HEK293 (cell line): ENCODE measurements around the gene ANK2.

Experiments used
- CTCF ChIA-PET: fragments of 350-600 bp; formaldehyde crosslinking; extraction: SDS; loops from one replicate; lab custom pipeline; 2021; ENCODE audit warnings: antibody characterized with exemption; lab: Yijun Ruan, JAX
- POLR2A ChIA-PET: fragments of 300-600 bp; formaldehyde crosslinking; extraction: SDS; loops from one replicate; lab custom pipeline; 2020; ENCODE audit warnings: antibody characterized with exemption, inconsistent platforms; lab: Yijun Ruan, JAX
- H3K27ac ChIP-seq: fragments of 200-500 bp; sonication (Bioruptor generic); 2 replicates; pipeline ENCODE4 v1.5.1; 2014; ENCODE audit warnings: low read depth, low read length, control low read depth, inconsistent platforms; ENCODE audit errors: extremely low read depth
- H3K36me3 ChIP-seq, 2 experiments: fragments of 200-500 bp in 1 of 2; sonication (Bioruptor generic) in 1 of 2; 1 replicate in 1 of 2; 2 replicates in 1 of 2; pipeline ENCODE4 v1.5.1; 2014 to 2017; ENCODE audit warnings: inconsistent platforms in 2 of 2, low read length in 2 of 2; ENCODE audit not compliant: control insufficient read depth in 2 of 2, insufficient read depth in 1 of 2
- H3K4me1 ChIP-seq: fragments of 200-500 bp; sonication (Bioruptor generic); 2 replicates; pipeline ENCODE4 v1.5.1; 2014; ENCODE audit warnings: mild to moderate bottlenecking, low read length, inconsistent platforms; ENCODE audit not compliant: control insufficient read depth, insufficient read depth
- H3K4me3 ChIP-seq: 2 replicates; pipeline ENCODE4 v1.5.1; 2011; ENCODE audit warnings: low read depth, mild to moderate bottlenecking, control low read depth, low read length, moderate library complexity
- H3K9me3 ChIP-seq: fragments of 200-500 bp; sonication (Bioruptor generic); 2 replicates; pipeline ENCODE4 v1.5.1; 2014; ENCODE audit warnings: low read depth, low read length, inconsistent platforms; ENCODE audit not compliant: control insufficient read depth, insufficient read depth
- HOXD13 ChIP-seq: sonication (generic); formaldehyde crosslinking; IDR thresholded peaks from 2 replicates; pipeline ENCODE4 v1.8.0; 2022; ENCODE audit warnings: missing genetic modification reagents, borderline replicate concordance
- KLF9 ChIP-seq: fragments of 450-650 bp; formaldehyde crosslinking; IDR thresholded peaks from 2 replicates; pipeline ENCODE4 v1.5.1; 2016; ENCODE audit warnings: missing biosample characterization, missing genetic modification characterization, low read depth
- MYNN ChIP-seq: fragments of 450-650 bp; formaldehyde crosslinking; IDR thresholded peaks from 2 replicates; pipeline ENCODE4 v1.5.1; 2016; ENCODE audit warnings: missing biosample characterization, missing genetic modification characterization, borderline replicate concordance
- OVOL3 ChIP-seq: fragments of 450-650 bp; formaldehyde crosslinking; IDR thresholded peaks from 2 replicates; pipeline ENCODE4 v1.5.1; 2016; ENCODE audit warnings: missing biosample characterization, missing genetic modification characterization
- PRDM4 ChIP-seq: fragments of 450-650 bp; formaldehyde crosslinking; IDR thresholded peaks from 2 replicates; pipeline ENCODE4 v1.5.1; 2017; ENCODE audit warnings: missing biosample characterization, missing genetic modification characterization
- TSHZ1 ChIP-seq: fragments of 450-650 bp; formaldehyde crosslinking; IDR thresholded peaks from 2 replicates; pipeline ENCODE4 v1.5.1; 2016; ENCODE audit warnings: missing biosample characterization, missing genetic modification characterization, borderline replicate concordance
- ZBTB7A ChIP-seq: fragments of 450-650 bp; formaldehyde crosslinking; IDR thresholded peaks from 2 replicates; pipeline ENCODE4 v1.5.1; 2016; ENCODE audit warnings: low read depth, missing biosample characterization, missing genetic modification characterization
- ZNF324 ChIP-seq: fragments of 450-650 bp; formaldehyde crosslinking; IDR thresholded peaks from 2 replicates; pipeline ENCODE4 v1.5.1; 2016; ENCODE audit warnings: missing biosample characterization, missing genetic modification characterization
- ZNF350 ChIP-seq: fragments of 450-650 bp; formaldehyde crosslinking; IDR thresholded peaks from 2 replicates; pipeline ENCODE4 v1.5.0; 2017; ENCODE audit warnings: missing biosample characterization, mild to moderate bottlenecking, missing genetic modification characterization
- ZNF701 ChIP-seq: fragments of 450-650 bp; formaldehyde crosslinking; IDR thresholded peaks from 2 replicates; pipeline ENCODE4 v1.5.1; 2016; ENCODE audit warnings: missing biosample characterization, missing genetic modification characterization
- TF ChIP-seq, protein P1 (sequence below): fragments of 450-650 bp; formaldehyde crosslinking; IDR thresholded peaks from 2 replicates; pipeline ENCODE4 v1.5.1; 2016; ENCODE audit warnings: missing biosample characterization, missing genetic modification characterization

Gene ANK2

DNA sequence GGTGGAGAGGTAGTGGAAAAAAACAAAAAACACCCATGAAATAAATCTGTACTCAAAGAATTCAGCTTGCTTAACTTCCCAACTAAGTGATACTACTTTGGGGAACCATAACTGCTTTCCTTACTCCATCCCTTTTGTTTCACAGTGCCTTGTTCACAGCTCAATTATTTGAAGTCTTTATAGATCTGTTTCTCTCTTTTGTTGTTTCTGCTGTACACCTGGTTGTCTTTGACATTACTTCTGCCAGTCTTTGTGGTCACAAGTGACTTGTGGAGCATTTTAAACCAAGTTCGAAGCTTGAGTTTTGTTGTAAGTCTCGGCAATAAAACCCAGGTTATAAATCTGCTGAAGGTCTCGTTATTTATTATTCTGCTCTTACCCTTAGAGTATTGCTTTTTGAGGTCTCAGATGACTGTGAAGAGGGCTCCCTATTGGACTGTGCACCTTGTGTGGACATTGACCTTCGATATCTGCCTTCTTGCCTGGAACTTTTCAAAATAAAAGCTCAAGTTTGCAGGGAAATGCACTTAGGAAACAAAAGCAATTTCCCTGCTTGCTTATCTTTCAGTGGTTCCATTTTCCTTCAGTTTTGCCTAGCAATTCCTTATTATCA is 59.8 kb downstream of the ANK2 start:
- Histone ChIP-seq H3K36me3 (no peaks in the 10 kb centered on the region), H3K4me1 (no peaks in the 10 kb centered on the region; the same call in 1 of the 2 replicates), H3K27ac (no peak overlapping the region), H3K4me3 (no peak overlapping the region), H3K9me3 (no peaks in the 10 kb centered on the region)
- TF ChIP-seq KLF9 (tag by site-specific recombination) (no peak), MYNN (peak; percentile 83), OVOL3 (no peak), ZBTB7A (no peak)
- ChIA-PET CTCF (interaction anchor here (0.6 to 1.5 kb wide), 2 partner anchors 16 to 138 kb away, joined by 3 read pairs; no protein-coding TSS in a partner anchor), POLR2A (no interaction called here)

DNA sequence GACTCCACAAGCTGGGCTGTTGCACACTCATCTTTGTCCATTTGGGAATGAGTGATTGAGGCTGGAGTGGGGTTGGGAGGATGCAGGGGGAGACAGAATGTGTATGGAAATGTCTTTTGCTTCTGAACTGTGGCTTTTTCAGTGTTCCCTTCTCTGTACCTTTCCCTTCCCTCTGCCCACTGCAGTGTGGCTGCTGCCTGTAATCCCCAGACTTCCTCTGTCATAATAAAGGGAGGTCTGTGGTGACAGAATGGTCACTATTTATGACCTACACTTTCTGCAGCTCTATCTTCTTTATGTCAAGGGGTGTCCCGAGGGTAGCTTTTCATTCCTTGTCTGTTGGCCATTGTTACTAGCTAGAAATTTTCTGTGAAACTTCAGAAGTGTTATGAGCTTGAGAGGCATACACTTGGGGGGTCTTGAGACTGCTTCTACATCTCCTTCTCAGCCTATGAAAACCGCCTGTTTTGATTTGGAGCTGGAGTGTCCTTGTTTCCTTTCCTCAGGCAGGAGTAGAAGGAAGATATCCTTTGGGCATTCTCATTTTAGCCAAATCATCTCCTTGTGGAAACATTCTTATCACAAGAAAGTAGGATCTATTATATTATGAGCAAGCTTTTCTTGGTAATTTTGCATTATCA is 63.0 kb downstream of the ANK2 start:
- TF ChIP-seq PRDM4 (tag by site-specific recombination) (peak; percentile 96), ZNF350 (no peak)
- TF ChIP-seq, all 188 proteins: peak for 1
- Histone ChIP-seq H3K27ac (no peak overlapping the region), H3K4me1 (no peaks in the 10 kb centered on the region; the same call in 1 of the 2 replicates), H3K36me3 (no peaks in the 10 kb centered on the region), H3K9me3 (no peaks in the 10 kb centered on the region), H3K4me3 (no peak overlapping the region)
- ChIA-PET CTCF (interaction anchor here (0.8 kb wide), 1 partner anchor 164 kb away, joined by 3 read pairs; no protein-coding TSS in a partner anchor), POLR2A (no interaction called here)

DNA sequence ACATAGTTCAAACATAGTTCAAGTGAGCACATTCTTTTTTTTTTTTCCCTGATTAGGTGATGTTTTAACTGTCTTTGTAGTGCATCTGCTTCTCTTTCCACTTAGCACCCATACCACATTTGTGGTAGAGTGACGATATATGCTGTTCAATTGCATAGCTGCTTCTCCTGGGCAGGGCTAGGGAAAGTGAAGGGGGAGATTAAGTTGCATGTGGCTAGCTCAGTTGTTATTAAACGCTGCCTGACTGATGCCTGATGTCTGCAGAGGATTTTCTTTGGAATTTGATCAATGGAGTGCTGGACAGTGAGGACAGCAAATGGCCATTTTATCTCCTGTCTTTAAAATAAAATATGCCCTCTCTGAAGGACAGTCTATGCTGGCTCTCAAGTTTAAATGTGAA is 63.7 kb downstream of the ANK2 start:
- H3K4me1 ChIP-seq, result no peaks in the 10 kb centered on the region; the same call in 1 of the 2 replicates
- H3K9me3 ChIP-seq, result no peaks in the 10 kb centered on the region
- H3K36me3 ChIP-seq, result no peaks in the 10 kb centered on the region
- no peak overlapping the region for H3K27ac ChIP-seq
- ChIA-PET CTCF (interaction anchor here (0.8 kb wide), 1 partner anchor 163 kb away, joined by 3 read pairs; no protein-coding TSS in a partner anchor), POLR2A (no interaction called here)
- H3K4me3 ChIP-seq, result no peak overlapping the region
- TF ChIP-seq TSHZ1 (tag by site-specific recombination) (no peak), ZNF324 (tag by site-specific recombination) (no peak), HOXD13 (CRISPR knock-in tag) (no peak), ZNF701 (tag by site-specific recombination) (no peak)
- TF ChIP-seq, protein P1, sequence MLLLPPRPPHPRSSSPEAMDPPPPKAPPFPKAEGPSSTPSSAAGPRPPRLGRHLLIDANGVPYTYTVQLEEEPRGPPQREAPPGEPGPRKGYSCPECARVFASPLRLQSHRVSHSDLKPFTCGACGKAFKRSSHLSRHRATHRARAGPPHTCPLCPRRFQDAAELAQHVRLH (tag by site-specific recombination), result no peak
- TF ChIP-seq, all 188 proteins: peak for 0
